NCI-H2107 (cell line): Measurements from ENCODE around the gene COL12A1.

Experiments
- DNase-seq: peaks from one replicate; lab custom pipeline; 2025; lab: John Stamatoyannopoulos, UW

The COL12A1 gene

DNA sequence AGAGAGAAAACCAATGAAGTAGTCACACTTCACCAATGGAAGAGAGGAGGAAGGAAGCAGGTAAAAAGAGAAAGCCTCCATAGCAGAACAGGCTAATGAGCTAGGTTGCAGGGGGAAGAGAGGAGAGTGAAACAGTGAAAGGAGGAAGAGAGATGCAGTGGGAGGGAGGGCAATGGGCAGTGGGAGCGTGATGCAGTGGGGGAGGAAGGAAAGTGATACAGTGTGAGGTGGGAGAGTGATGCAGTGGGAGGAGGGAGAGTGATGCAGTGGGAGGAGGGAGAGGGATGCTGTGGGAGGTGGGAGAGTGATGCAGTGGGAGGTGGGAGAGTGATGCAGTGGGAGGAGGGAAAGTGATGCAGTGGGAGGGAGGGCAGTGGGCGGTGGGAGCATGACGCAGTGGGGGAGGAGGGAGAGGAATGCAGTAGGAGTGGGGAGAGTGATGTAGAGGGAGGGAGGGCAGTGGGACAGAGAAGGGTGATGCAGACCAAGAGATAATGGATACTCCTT lies 29.7 kb downstream of the COL12A1 start:
- no peak for DNase-seq

GRCh38 chr6:75171986-75172385 lies 33.9 kb downstream of the COL12A1 start:
- no peak for DNase-seq

DNA sequence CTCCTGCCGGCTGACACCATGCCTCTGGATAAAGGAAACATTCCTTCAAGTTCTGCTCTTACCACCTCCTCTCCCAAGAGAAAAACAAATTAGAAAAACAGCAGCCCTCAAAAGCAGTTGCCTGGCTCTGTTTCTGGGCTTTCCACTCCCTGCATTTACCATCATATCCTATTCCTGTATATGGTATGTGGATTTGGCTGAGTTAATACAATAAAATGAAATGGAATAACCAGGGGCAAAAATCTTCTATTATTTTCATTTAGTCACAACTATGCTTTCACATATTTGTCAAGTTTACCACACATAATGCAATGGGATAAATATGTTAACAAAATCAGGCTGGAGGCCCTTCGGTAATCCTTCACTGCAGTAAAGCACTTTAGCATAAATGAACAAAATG lies 34.3 kb downstream of the COL12A1 start:
- DNase-seq: no peak

GRCh38 chr6:75170691-75171560 lies 34.9 kb downstream of the COL12A1 start:
- DNase-seq: no peak

- DNase-seq: no peak
Measured at GRCh38 chr6:75169689-75170586, 35.9 kb downstream of the COL12A1 start.

- DNase-seq: no peak
Measured at GRCh38 chr6:75167851-75168250, 38.0 kb downstream of the COL12A1 start.

DNA sequence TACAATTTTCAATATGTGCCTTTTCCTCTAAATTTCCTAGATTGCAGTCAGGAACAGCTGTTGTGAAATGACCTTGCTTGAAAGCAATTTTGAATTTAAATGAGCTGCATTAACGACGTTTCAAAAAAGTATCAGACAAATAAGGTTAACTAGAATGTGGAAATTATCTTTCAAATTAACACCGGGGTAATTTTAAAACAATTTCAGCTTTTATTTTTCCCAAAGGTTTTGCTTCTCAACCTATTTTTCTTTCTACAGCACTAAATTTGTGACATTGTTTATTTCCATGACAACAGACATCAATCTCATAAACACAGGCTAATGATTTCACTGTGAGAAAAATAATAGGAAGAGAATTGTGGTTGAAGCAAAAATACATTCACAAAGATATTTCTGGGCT lies 38.5 kb downstream of the COL12A1 start:
- no peak for DNase-seq

DNA sequence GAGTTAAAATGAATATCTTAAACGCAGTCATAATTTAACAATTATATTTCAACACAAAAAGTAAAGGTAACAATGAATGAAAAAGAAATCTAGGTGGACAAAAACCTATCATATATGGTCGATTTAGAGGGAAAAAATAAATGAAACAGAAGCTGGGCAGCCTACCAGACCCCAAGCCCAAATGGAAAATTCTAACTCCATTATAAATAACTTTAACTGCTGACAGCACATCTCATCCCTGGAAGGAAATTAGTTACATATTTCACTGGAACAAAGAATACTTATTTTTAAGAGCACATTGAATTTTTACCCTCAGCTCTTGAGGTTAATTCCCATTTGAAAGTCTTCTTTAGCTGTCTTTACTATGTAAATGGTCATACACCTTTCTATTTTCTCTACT lies 39.1 kb downstream of the COL12A1 start:
- DNase-seq: no peak

GRCh38 chr6:75166236-75166635 lies 39.6 kb downstream of the COL12A1 start:
- no peak for DNase-seq

- DNase-seq: no peak
Measured at GRCh38 chr6:75158176-75158575, 47.7 kb downstream of the COL12A1 start.

- no peak for DNase-seq
Measured at GRCh38 chr6:75157336-75157735, 48.5 kb downstream of the COL12A1 start.

DNA sequence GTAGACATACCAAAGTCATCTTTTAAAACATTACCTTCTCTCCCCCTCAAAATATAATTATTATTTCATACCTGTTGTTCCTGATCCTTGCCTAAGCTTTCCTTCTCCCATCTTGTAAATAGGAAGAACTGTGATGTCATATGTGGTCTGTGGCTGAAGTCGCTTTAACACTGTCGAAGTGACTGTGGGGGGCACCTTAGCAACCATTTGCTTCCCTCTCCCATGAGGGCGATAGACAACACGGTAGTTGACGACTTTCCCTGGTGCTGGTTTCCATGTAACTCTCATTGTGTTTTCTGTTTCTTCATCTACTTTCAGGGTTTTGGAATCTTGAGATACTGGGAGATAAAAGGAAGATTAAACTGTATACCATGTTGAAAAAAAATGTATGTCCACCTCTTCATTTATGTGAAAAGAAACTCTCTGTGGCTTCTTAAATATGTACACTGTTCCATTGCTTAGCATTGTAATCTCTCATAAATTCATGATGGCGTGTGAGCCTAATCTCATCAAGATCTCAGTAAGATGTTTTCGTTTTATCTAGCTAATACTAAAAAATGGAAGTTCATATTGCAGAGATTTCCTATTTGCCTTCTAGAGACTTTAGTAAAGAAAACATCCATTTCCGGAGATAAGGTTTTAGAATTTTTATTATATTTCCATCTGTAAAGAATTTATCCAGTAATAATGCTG lies 49.5 kb downstream of the COL12A1 start:
- no peak for DNase-seq

- no peak for DNase-seq
Measured at GRCh38 chr6:75155631-75156030, 50.2 kb downstream of the COL12A1 start.

GRCh38 chr6:75154973-75155372 lies 50.9 kb downstream of the COL12A1 start:
- DNase-seq: no peak

DNA sequence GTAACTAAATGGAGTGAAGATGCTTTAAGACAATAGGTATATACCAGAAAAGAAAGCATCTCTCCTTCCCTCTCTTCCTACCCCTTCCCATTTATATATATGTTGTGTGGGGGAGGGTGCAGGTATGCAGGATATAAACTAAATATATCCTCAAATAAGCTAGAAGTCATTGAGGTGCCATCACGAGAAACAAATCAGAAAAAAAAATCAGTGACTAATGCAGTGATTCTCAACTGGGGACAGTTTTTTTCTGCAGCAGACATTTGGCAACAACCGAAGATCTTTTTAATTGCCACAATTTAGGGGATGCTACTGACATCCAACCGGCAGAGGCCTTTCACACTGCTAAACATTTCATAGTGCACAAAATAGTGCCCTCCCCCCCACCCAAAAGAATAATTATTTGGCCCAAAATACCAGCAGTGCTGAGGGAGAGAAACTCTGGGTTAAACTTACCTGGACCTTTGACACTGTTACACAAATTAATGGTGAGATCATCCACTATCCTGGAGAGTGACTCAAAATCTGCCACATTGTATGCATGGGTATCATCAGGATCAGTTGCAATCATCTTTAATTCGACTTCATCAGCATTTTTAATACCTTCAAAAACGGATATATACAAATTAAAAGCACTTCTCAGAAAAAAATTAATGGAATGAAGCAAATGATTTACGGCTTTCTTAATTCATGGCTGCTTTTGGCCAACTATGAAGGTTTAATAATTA lies 55.0 kb downstream of the COL12A1 start:
- DNase-seq: no peak

DNA sequence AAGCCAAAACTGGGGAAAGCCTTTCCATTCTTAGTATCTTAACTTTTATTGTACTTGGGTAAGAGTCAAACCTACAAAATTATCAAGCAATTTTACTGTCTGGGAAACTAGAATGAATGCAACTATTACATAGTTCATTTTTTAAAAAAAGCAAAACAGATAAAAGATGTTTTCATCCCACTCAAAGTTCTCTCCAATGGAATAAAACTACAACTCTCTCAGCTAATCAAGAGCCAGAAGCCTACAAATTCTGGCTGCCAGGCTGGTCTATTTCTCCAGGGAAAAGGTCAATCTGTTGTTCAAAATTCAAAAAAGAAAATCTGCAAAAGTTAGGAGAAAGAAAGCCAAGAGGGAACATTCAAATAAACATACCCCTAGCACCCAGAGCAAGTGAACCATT lies 56.2 kb downstream of the COL12A1 start:
- no peak for DNase-seq

GRCh38 chr6:75149240-75149639 lies 56.6 kb downstream of the COL12A1 start:
- no peak for DNase-seq

GRCh38 chr6:75147512-75147911 lies 58.3 kb downstream of the COL12A1 start:
- no peak for DNase-seq

DNA sequence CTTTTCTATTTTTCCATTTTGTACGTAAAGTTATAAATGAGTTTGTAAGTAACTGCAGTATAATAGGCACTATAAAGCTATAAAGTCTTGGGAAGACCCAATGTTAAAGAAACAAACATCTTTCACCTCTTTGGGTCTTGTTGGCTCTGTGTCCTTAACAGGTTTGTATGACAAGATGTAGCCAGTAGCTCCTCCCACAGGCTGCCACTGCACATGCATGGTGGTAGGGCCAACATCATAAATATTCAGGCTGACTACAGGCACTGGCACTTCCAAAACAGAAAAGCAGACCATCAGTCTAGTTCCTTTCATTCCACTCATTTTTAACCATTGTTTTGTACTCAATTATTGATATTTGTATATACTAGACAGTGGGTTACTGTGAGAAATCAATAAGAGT lies 59.9 kb downstream of the COL12A1 start:
- DNase-seq: no peak

DNA sequence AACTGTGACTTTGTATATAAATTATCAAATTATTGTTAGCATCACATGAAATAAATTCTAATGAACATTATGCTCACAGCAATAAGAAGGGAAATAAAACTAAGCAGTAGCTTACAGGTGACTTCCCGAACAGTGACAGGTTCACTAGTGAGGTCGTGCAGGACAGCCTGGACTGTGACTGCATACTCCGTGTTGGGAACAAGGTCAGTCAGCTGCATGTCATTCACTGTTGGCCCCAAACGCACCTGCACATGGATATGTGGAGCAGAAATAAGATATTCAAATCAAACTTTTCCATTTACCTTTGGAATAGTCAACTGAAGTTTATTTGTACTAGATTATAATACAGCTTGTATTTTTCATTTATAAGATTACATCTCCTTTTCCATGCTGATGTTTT lies 60.6 kb downstream of the COL12A1 start:
- no peak for DNase-seq

GRCh38 chr6:75144386-75144785 lies 61.5 kb downstream of the COL12A1 start:
- no peak for DNase-seq

DNA sequence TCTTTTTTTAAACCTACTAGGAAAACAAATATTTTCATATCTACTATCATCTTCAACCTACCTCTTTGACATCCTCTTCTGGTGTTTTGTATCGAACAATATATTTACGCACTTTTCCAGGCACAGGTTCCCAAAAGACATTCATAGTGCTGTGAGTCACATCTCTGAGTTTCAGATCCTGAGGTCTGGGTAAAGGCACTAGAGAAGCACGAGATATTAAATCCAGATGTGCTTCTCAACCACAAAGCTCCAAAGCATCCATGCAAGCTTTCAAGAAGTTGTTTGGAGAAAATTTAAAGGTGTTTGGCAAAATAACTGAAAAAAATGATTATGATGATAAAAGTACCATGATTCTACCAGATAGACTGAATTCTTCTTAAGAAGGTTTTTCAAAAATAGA lies 62.7 kb downstream of the COL12A1 start:
- no peak for DNase-seq
